Skin epidermis (tissue), 12 donors: ENCODE results near the gene SLC8A2.
"Not testable (repeated sequence)": the region's sequence is repeated elsewhere in the genome, so short reads cannot be mapped to it uniquely, and the experiment has no call there.

ENCODE experiments used
- H3K27ac ChIP-seq, 21 experiments: fragments of 200-600 bp; sonication (generic) in 11 of 21; one replicate each; pipeline ENCODE4 v1.5.0; 2020; ENCODE audit warnings: mild to moderate bottlenecking in 3 of 21, inconsistent platforms in 2 of 21, moderate library complexity in 2 of 21
- H3K4me3 ChIP-seq, 7 experiments: fragments of 200-600 bp; sonication (generic) in 2 of 7; one replicate each; pipeline ENCODE4 v1.5.0; 2020; ENCODE audit warnings: inconsistent platforms in 2 of 7, mild to moderate bottlenecking in 2 of 7, moderate library complexity in 1 of 7

The SLC8A2 gene

GRCh38 chr19:47419030-47419783 is 52.5 kb downstream of the SLC8A2 start, which contains the start of gene MEIS3:
MEIS3 (minus strand) TSS chr19:47419527; CDS start chr19:47419081, 446 bp downstream.
- H3K4me3 ChIP-seq: peak within 1 kb of the TSS; percentile 14 to 44 (median 33)
- H3K27ac ChIP-seq: peak within 1 kb of the TSS in 2 of 21 experiments; percentile 2 to 73

DNA sequence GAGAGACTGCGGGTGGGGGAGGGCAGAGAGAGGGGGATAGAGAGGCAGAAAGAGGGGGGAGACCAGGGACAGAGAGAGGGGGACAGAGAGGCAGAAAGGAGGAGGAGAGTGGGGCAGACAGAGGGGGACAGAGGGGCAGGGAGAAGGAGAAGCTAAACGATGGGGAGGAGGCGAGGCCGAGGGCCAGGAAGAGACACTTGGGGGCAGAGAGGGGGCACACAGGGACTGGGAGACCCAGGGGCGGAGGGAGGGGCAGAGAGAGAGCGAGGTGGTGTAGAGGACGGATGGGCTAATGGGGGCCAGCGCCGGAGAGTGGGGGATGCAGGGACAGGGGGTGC is 53.0 kb downstream of the SLC8A2 start:
- Histone ChIP-seq H3K4me3 (peak overlapping the region in 6 of 7 experiments; percentile 30 to 44 (median 34)), H3K27ac (peak overlapping the region in 2 of 21 experiments; percentile 2 to 73)

- Histone ChIP-seq H3K27ac (no peak overlapping the region), H3K4me3 (peak overlapping the region in 5 of 7 experiments; percentile 30 to 44 (median 33))
Measured at GRCh38 chr19:47417746-47418691, 53.7 kb downstream of the SLC8A2 start.

DNA sequence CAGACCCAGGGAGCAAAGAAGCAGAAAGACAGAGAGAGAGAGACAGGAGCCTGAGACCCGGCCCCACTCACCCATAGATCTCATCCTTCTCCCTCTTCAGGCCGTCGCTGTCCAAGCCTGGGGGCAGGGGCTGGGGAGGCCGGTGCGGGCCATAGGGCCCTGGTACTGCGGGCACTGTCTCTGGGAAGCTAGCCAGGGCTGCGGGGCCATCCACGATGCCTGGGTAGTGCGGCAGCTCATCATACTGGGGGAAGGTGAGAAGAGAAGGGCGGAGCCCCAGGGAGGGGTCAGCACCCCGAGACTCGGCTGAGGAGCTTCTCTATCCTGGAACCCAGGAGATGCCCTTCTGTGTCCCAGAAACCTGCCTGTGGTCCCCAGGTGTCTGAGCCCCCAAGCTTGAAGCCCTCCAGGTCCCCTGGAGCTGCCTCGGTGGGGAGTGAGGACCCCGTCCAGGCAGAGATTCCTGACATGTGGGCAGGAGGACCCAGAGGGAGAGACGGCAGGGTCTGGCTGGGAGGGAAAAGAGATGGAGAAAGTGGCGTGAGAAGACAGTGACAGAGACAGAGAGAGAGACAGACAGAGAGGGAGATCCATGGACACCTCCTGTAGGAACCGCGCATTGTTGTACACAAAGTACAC is 54.5 kb downstream of the SLC8A2 start:
- H3K27ac ChIP-seq: no peak overlapping the region
- no peak overlapping the region for H3K4me3 ChIP-seq

GRCh38 chr19:47416643-47416985 is 55.1 kb downstream of the SLC8A2 start:
- no peak overlapping the region for H3K4me3 ChIP-seq
- H3K27ac ChIP-seq: no peak overlapping the region

GRCh38 chr19:47415953-47416642 is 55.6 kb downstream of the SLC8A2 start:
- H3K4me3 ChIP-seq: no peak overlapping the region
- H3K27ac ChIP-seq: no peak overlapping the region

DNA sequence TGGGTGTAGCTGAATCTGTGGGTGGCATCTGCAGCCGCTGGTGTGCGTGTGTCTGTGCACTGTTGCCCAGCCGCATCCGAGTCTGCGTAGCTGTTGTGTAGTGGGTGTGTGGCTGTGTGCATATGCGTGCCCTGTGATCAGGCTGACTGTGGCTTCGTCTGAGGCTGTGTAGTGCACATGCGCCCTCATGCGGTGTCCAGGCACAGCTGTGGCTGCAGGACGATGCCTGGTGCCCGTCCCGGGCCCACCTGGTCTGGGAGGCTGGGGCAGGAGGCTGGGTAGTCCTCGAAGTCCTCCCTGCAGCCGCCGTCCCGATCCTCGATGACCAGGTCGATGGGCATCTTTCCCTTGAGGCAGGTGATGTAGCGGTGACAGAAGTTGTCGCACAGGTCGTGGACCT is 57.2 kb downstream of the SLC8A2 start:
- H3K27ac ChIP-seq: no peak overlapping the region

GRCh38 chr19:47413941-47414340 is 57.8 kb downstream of the SLC8A2 start:
- Histone ChIP-seq H3K4me3 (no peak overlapping the region), H3K27ac (no peak overlapping the region)

More for the DNA sequence above, 57.2 kb downstream of the SLC8A2 start:
- H3K4me3 ChIP-seq: no peak overlapping the region

DNA sequence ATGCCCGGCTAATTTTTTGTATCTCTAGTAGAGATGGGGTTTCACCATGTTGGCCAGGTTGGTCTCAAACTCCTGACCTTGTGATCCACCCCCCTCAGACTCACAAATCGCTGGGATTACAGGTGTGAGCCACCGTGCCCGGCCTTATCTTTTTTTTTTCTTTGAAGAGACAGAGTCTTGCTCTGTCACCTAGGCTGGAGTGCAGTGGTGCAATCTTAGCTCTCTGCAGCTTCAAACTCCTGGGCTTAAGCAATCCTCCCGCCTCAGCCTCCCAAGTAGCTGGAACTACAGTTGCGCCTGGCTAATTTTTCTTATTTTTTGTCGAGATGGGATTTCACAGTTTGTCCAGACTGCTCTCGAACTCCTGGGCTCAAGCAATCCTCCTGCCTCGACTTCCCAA is 60.0 kb downstream of the SLC8A2 start:
- not testable (repeated sequence) for H3K27ac ChIP-seq, H3K4me3 ChIP-seq

DNA sequence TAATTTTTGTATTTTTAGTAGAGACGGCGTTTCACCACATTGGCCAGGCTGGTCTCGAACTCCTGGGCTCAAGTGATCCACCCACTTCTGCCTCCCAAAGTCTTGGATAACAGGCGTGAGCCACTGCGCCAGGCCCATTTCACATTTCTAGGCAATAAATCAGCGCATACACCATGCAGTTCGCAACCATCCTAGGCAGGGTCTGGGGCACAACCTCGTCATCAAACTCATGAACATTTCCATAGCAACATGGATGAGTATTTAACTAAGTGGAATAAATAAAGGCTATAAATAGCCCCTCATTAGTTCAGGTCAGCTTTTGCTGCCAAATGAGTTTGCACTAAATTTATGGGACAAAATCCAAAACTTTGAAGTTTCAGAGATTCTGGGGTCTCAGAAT is 60.6 kb downstream of the SLC8A2 start:
- Histone ChIP-seq H3K4me3 (no peak overlapping the region), H3K27ac (no peak overlapping the region)

GRCh38 chr19:47408156-47408938 is 63.3 kb downstream of the SLC8A2 start:
- Histone ChIP-seq H3K4me3 (no peak overlapping the region), H3K27ac (no peak overlapping the region)

GRCh38 chr19:47407417-47407774 is 64.3 kb downstream of the SLC8A2 start:
- no peak overlapping the region for H3K4me3 ChIP-seq
- no peak overlapping the region for H3K27ac ChIP-seq

DNA sequence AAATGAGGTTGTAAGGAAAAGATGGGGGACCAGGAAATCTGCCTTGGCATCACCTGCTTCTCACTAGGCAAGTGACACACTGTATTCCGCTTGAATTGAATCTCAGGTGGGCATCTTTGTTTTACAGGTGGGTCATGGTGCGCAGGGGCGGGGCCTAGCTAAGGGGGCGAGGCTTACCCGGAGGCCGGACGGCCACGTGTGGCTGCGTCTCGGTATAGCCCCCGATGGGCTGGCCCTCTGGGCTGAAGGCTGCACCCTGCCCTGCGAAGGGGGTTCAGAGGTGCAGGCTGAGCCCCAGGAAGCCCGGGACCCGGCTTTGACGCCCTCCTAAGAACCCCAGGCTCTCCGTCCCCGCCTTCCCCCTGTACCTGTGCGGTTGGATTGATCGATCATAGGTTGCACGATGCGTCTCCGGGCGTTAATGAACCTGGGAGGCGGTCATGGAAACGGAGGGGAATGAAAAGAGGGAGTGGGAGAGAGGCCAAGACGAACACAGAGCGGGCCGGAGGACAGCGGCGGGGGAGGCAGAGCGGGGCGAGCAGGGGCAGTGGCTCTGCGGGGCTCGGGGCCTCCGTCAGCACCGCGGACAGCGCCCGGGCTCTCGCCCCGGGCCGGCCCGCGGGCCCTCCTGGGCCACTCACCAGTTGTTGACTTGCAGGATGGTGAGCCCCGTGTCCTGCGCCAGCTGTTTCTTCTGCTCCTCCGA is 64.8 kb downstream of the SLC8A2 start:
- H3K27ac ChIP-seq: no peak overlapping the region
- no peak overlapping the region for H3K4me3 ChIP-seq

DNA sequence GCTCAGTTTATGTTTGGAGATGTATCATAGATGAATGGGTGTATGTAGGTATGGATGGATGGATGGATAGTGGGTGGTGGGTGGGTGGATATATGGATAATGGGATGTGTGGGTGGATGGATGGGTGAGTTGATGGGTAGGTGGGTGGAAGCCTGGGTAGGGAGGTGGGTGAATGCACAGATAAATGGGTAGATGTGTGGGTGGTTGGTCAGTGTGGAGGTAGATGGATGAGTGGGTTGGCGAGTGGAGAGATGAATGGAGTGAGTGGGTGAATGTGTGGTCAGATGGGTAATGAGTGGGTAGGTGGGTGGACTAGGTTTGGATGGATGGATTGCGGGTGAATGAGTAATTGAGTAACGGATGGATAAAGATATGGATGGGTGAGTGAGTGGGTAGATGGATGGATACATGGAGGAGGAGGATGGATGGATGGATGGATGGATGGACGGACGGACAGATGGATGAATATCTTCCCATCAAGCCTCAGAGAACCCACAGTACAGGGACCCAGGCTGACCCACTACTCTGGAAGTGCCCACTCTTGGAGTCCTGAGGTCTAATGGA is 65.8 kb downstream of the SLC8A2 start:
- H3K27ac ChIP-seq: no peak overlapping the region
- H3K4me3 ChIP-seq: no peak overlapping the region

- Histone ChIP-seq H3K4me3 (no peak overlapping the region), H3K27ac (no peak overlapping the region)
Measured at GRCh38 chr19:47405197-47405550, 66.5 kb downstream of the SLC8A2 start.

DNA sequence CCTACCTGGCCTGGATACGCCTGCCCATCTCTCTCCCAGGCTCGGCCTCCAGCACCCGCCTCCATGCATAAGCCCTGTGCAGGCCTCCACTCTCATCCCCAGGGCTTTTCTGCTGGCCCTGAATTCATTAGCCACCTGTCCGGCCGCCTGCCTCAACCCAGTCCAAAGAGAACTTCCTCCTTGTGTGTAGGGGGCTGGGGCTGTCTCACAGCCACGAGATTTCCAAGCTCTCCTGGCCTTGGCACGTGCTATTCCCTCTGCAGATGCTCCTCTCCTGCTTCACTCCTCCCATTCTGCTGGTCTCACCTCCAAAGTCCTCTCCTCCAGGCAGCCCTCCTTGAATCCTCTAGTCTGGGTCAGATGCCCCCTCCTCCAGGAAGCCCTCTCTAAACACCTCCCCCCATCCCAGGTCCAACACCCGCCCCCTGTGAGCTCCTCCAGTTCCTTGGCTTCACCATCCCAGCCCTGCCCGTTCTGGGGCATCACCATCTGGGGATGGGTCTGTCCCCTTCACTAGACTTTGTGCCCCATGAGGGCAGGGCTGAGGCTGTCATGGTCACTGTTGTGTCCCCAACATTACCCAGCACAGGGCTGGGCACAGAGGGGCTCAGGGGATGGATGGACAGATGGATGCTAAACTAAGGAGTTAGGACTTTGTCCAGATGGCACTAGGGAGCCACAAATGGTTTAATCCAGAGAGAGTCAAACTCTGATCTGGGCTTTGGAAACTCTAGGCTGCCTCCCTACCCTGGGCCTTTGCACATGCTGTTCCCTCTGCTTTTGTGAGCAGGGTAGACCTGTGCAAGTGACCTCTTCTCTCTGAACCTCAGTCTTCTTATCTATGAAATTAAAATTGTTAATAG is 67.1 kb downstream of the SLC8A2 start:
- no peak overlapping the region for H3K27ac ChIP-seq
- H3K4me3 ChIP-seq: no peak overlapping the region

GRCh38 chr19:47402504-47402903 is 69.2 kb downstream of the SLC8A2 start:
- Histone ChIP-seq H3K4me3 (no peak overlapping the region), H3K27ac (no peak overlapping the region)
